Glutamatergic neuron (in vitro differentiated cells): ENCODE data around the gene HSD17B12. TPM values are rescaled to one million over a fixed set of nuclear protein-coding genes. Genes with fewer than 3 reads are reported as not detected.

ENCODE experiments used
- DNase-seq: peaks from one replicate; pipeline ENCODE4 v3.0.0; 2022
- H3K27ac Mint-ChIP-seq: one replicate; pipeline ENCODE4 v1.8.0; 2020; ENCODE audit warnings: mild to moderate bottlenecking, mixed read lengths, inconsistent platforms; ENCODE audit not compliant: unreplicated experiment
- H3K27me3 Mint-ChIP-seq: one replicate; pipeline ENCODE4 v1.8.0; 2020; ENCODE audit warnings: mild to moderate bottlenecking, moderate library complexity, mixed read lengths, inconsistent platforms; ENCODE audit not compliant: unreplicated experiment
- H3K36me3 Mint-ChIP-seq: one replicate; pipeline ENCODE4 v1.8.0; 2020; ENCODE audit warnings: mild to moderate bottlenecking, mixed read lengths, inconsistent platforms; ENCODE audit not compliant: unreplicated experiment
- H3K4me1 Mint-ChIP-seq: one replicate; pipeline ENCODE4 v1.8.0; 2020; ENCODE audit warnings: mild to moderate bottlenecking, low read depth, mixed read lengths, inconsistent platforms; ENCODE audit not compliant: unreplicated experiment
- H3K4me3 Mint-ChIP-seq: one replicate; pipeline ENCODE4 v1.8.0; 2020; ENCODE audit warnings: mild to moderate bottlenecking, mixed read lengths, inconsistent platforms; ENCODE audit not compliant: unreplicated experiment
- H3K9me3 Mint-ChIP-seq: one replicate; pipeline ENCODE4 v1.8.0; 2020; ENCODE audit warnings: mild to moderate bottlenecking, moderate library complexity, mixed read lengths, inconsistent platforms; ENCODE audit not compliant: unreplicated experiment
- CTCF ChIP-seq: fragments of 200-600 bp; sonication (generic); IDR thresholded peaks from one replicate; pipeline ENCODE4 v1.5.0; 2021; ENCODE audit not compliant: partially characterized antibody, unreplicated experiment
- total RNA-seq: library from RNA; stranded (reverse); fragmentation: NEBNext Ultra II Directional; extraction: Animal tissue kit (Norgen Biotek cat#: 25700); gene quantifications from one replicate; pipeline ENCODE4 v1.2.1, GENCODE V29; 2021; ENCODE audit not compliant: unreplicated experiment

Gene HSD17B12
- total RNA-seq, 1 donor from 2014 or later = 140 TPM

- no peak for TF ChIP-seq CTCF
- Mint-ChIP-seq H3K27ac (no peak overlapping the region), H3K4me1 (peaks cover 4% of the 10 kb centered on the region), H3K27me3 (no peaks in the 10 kb centered on the region), H3K9me3 (peaks cover 2% of the 10 kb centered on the region), H3K4me3 (no peak overlapping the region), H3K36me3 (no peaks in the 10 kb centered on the region)
- DNase-seq = no peak
Measured at GRCh38 chr11:43812471-43812870, 131.9 kb downstream of the HSD17B12 start.

GRCh38 chr11:43818220-43818619, 137.7 kb downstream of the HSD17B12 start:
- no peak for DNase-seq
- H3K36me3 Mint-ChIP-seq = no peaks in the 10 kb centered on the region
- no peaks in the 10 kb centered on the region for H3K27me3 Mint-ChIP-seq
- no peaks in the 10 kb centered on the region for H3K9me3 Mint-ChIP-seq
- no peak overlapping the region for H3K4me3 Mint-ChIP-seq
- H3K27ac Mint-ChIP-seq = no peak overlapping the region
- H3K4me1 Mint-ChIP-seq = no peaks in the 10 kb centered on the region
- no peak for TF ChIP-seq CTCF

- no peaks in the 10 kb centered on the region for H3K27me3 Mint-ChIP-seq
- no peaks in the 10 kb centered on the region for H3K4me1 Mint-ChIP-seq
- no peak overlapping the region for H3K4me3 Mint-ChIP-seq
- no peak for DNase-seq
- no peak overlapping the region for H3K27ac Mint-ChIP-seq
- H3K9me3 Mint-ChIP-seq = no peaks in the 10 kb centered on the region
- H3K36me3 Mint-ChIP-seq = no peaks in the 10 kb centered on the region
- TF ChIP-seq CTCF = no peak
Measured at GRCh38 chr11:43819926-43820325, 139.4 kb downstream of the HSD17B12 start.

GRCh38 chr11:43823316-43823715, 142.8 kb downstream of the HSD17B12 start:
- no peak for TF ChIP-seq CTCF
- Mint-ChIP-seq H3K9me3 (peaks cover 1% of the 10 kb centered on the region), H3K27me3 (no peaks in the 10 kb centered on the region), H3K4me1 (no peaks in the 10 kb centered on the region), H3K27ac (no peak overlapping the region), H3K4me3 (no peak overlapping the region), H3K36me3 (no peaks in the 10 kb centered on the region)
- no peak for DNase-seq

- no peak for TF ChIP-seq CTCF
- H3K36me3 Mint-ChIP-seq = no peaks in the 10 kb centered on the region
Measured at GRCh38 chr11:43823851-43824250, 143.3 kb downstream of the HSD17B12 start.

More at GRCh38 chr11:43823851-43824250, 143.3 kb downstream of the HSD17B12 start:
- Mint-ChIP-seq H3K27ac (no peak overlapping the region), H3K9me3 (peaks cover 1% of the 10 kb centered on the region), H3K4me3 (no peak overlapping the region), H3K27me3 (no peaks in the 10 kb centered on the region), H3K4me1 (no peaks in the 10 kb centered on the region)
- DNase-seq = no peak
